ENCODE measurements around the gene PRELID3B.

- TF ChIP-seq CTCF (IDR thresholded peaks at IDR 0.05) (no peak), POLR2A (IDR thresholded peaks at IDR 0.05) (no peak)
Observed at GRCh38 chr20:59019217-59019616, 23.4 kb downstream of the PRELID3B start, which contains the start of gene TUBB1.
